GM19238 (cell line): ENCODE measurements around the gene LTA.
"Not testable (repeated sequence)": the region's sequence is repeated elsewhere in the genome, so short reads cannot be mapped to it uniquely, and the experiment has no call there.

Experiments used
- DNase-seq: peaks from one replicate; pipeline ENCODE4 v3.0.0; 2011; ENCODE audit warnings: low spot score; ENCODE audit not compliant: insufficient read length

LTA gene

DNA sequence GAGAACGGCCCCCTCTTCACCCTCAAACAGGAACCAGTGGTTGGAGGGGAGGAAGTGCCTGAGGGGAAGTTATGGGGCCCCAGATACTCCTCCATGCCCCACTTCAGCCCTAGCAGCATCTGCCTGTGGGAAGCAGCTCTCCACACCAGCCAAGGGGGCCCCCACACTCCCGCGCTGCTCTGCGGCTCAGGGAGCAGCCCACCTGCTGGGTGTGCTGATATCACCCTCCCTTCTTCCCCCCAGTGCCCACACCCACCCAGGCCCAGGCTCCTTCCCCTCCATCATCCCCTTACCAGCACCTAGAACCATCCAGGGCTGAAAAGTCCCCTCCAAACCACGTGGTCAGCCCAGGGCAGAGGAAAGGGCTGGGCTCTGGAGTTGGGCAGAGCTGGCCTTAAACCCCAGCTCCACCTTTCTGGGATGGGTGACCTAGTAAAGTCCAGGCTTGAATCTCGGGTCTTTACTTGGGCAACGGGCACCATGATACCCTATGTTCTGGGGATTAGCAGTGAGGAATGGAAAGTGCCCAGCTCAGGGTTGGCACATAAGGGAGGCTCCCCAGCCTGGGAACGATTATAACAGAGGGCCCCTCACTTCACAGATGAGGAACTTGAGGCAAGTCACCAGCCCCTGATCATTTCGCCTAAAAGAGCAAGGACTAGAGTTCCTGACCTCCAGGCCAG lies 14.7 kb downstream of the LTA start:
- no peak for DNase-seq

DNA sequence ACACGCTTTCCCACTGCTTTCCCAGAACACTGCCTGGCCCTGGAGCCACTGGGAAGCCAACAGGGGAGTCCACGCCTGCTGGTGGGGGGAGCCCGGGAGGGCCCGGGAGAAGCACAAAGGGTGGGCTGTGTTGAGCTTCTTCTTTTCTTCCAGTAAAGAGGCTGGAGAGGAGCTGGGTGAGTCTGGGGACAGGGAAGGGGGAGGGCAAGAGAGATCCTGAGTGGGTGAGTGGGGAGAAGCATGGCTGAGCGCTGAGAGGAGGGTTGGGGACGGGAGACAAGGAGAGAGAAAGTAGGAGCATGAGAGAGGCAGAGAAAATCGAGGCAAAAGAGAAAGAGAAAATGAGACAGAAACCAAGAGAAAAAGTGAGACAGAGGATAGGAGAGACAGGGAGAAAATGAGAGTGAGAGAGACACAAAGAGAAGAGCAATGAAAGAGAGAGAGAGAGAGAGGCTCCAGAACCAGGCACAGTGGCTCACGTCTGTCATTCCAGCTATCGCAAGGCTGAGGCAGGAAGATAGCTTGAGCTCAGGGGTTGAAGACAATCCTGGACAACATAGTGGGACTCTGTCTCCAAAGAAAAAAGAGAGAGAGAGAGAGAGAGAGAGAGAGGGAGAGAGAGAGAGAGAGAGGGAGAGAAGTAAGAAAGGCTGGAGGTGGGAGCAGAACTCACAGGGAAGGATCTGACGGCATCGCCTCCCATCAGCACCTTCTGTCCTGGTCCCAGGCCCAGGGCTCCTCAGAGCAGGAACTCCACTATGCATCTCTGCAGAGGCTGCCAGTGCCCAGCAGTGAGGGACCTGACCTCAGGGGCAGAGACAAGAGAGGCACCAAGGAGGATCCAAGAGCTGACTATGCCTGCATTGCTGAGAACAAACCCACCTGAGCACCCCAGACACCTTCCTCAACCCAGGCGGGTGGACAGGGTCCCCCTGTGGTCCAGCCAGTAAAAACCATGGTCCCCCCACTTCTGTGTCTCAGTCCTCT lies 16.0 kb downstream of the LTA start:
- no peak for DNase-seq

DNA sequence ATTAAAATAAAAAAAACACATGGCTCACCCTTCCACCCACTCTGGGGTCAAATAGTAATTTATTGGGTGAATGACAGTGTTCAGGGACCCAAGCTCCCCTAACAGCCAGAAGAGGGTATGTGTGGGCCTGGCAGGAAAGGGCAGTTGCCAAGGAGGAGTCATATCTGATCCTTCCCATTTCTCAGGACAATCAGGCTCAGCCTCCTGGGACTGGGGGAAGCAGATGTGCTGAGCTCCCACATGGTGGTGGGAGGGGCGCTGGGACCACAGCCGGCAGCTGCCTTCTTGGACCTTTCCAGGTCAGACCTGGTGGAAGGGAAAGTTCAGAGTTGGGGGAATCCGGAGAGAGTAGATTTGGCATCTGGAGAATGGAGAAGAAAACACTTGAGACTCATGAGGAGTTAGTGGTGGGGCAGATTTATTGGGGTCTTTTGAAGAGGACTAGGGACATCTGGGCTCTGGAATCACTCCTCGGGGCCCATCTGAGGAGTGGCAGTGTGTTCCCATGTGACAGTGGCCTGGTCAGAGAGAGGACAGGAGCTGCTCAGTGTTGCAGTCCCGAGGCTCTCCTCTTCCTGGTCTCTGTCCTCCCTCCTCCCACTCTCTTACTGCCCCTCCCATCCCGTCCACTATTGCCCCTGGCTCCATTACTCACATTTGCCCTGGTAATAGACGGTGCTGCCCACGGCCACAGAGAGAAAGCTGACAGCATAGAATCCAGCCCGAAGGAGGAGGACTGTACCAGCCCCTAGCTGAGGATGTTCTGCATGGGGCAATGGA lies 17.0 kb downstream of the LTA start:
- DNase-seq: no peak

DNA sequence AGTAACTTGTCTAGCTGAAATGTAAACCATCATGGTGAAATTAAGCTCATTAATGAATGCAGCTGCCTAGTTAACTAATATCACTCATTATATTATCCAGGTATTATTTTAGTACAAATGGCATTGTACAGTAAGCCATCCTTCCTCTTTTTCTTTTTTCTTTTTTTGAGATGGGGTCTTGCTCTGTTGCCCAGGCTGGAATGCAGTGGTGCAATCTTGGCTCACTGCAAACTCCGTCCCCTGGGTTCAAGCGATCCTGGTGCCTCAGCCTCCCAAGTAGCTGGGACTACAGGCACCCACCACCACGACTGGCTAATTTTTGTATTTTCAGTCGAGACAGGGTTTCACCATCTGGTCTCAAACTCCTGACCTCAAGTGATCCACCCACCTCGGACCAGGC lies 18.6 kb downstream of the LTA start:
- not testable (repeated sequence) for DNase-seq

DNA sequence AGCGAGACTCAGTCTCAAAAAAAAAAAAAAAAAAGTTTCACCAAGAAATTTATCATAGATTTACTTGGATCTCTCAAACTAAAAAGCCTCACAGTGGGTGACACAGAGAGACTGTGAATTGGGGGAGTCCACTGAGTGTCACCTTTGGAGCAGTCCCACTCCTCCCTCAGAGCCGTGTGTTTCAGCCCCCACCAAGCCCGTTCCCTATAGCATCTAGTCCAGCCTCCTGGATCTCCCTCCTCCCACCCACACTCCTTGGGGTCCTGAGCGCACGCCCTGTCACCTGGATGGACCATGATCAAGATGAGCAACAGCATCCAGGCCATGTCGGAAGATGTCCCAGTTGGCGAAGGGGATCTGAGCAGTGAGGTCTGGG lies 20.3 kb downstream of the LTA start:
- no peak for DNase-seq

DNA sequence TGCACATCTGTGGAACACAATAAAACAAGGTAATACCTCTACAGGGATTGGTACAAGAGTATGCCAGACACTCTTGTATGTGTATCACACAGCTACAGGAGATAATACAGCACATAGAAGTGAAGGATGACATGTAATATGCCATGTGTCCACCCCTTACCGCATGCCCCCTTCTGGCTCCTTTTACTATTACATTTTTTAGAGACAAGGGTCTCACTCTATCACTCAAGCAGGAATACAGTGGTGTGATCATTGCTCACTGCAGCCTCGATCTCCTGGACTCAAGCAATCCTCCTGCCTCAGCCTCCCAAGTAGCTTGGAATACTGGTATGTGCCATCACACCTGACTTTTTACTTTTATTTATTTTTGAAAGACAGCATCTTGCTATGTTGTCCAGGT lies 24.9 kb downstream of the LTA start:
- no peak for DNase-seq

DNA sequence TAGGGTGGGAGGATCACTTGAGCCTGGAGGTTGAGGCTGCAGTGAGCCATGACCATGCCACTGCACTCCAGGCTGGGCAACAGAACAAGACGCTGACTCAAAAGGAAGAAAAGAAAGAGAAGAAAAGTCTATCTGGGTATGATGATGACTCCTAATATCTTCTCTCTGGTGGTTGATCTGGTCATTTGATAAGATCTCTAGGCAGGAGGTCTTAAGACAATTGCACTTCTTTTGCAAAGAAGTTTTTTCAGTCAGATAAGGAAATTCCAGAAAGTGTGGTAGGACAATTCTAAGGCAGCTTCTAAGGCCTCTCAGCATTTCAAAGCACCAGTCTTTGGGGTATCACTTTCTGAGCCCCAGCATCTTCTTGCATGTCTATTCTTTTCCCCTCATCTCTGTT lies 35.2 kb downstream of the LTA start:
- DNase-seq: no peak

DNA sequence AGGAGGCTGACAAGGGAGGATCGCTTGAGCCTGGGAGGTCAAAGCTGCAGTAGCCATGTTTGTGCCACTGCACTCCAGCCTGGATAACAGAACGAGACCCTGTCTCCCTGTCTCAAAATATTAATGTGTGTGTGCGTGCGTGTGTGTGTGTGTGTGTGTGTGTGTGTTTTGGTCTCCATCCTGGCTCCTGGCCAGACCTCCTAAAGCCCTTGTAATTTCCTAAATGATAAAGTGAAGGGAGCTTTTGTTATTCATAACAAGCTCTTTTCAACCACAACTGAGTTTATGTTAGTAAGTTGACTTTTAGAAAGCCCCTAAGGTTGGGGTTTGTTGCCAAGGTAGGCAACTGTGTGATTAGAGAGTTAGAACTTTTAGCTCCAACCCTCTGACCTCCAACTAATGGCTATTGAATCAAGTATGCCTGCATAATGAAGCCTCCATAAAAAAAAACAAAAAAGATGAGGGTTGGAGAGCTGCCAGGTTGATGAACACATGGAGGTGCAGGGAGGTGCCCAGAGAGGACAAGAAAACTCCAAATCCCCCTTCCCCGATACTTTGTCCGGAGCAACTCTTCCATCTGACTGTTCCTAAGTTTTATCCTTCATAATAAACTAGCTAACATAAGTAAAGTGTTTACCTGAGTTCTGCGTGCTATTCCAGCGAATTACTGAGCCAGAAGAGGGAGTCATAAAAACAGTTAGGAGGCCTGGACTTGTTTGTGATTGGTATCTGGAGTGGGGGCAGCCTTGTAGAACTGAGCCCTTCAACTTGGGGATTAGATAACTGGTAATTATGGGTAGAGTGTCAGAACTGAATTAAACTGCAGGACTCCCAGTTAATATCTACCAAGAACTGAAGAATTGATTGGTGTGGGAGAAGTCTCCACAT lies 37.7 kb downstream of the LTA start:
- DNase-seq: no peak

DNA sequence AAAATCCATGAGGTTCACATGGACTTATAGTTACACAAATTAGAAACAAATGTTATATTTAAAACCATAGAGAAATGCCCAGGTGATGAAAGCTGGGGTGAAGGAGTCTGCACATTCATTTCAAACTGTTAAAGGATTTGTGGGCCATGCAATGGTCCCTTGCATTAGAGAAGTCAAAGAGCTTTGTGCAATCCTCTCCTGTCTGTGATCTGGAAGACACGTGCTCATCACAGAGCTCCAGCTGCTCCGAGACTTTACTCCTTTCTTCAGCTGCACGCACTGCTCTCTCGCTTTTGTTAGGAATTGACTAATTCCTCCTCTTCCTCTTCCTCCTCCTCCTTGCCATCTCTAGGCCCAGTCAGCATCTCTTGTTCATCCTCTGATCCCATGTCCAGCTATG lies 38.9 kb downstream of the LTA start:
- no peak for DNase-seq

DNA sequence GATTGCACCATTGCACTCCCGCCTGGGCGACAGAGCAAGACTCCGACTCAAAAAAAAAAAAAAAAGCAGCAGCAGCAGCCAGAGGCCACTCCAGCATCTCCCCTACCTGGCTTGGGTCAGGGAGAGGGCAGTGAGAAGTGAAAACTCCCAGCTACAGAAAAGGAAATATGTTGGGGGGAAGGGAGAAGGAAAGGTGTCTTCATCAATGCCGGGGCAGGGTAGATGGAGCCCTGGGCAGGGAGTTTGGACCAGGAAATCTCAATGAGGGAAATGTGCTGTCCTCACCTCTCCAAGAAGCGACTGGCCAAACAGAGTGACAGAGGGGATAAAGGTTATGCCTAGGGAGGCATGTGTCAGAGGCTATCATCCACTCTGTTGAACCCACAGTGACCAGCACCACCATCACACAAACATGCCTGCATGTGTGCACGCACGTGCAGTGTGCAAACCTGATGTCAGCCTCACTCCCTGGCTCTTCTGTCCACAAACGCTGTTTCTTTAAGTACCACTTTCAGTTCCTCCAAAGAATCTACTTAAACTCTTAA lies 42.1 kb downstream of the LTA start:
- DNase-seq: no peak

DNA sequence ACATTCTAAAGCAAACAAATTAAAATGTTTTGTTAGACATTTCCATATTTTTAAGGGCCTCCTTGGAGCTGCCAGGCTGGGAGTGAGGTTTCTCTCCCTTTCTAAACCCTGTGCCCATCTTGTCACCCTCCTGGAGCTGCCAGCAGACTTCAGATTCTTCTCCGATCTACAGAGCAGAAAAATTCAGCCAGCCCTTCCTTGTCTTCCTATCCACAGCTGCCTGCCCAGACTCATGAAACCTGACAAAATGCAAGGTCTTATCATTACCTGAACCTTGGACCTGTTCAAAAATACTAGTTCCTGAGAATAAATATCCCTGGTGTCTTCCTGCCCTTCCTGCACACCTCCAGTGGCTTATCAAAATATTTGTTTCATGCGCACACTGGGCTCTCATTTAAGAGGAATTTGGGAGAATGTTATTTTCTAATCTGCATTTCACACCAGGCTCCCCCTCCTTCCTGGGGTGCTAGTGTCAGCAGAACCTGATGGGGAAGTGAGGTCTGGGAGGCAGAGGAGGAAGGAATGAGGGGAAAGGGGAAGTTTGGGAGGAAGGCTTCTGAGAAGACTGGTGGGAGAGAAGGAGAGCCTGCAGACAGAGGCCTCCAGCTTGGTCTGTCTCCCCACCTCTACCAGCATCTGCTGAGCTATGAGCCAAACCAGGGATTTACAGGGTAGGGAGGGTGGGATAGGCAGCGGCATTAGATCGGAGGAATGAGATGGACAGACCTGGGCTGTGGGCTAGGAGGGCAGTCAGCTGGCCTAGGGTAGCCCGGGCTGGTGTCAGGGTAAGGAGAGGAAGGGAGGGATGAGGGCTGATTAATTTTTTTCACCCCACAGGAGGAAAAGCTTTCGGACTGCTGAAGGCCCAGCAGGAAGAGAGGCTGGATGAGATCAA lies 42.8 kb downstream of the LTA start, which contains the start of gene AIF1:
AIF1 (plus strand) TSS at position 551 of the 895 bp plus-strand sequence; CDS start at position 647, 96 bp downstream.
- DNase-seq: no peak

DNA sequence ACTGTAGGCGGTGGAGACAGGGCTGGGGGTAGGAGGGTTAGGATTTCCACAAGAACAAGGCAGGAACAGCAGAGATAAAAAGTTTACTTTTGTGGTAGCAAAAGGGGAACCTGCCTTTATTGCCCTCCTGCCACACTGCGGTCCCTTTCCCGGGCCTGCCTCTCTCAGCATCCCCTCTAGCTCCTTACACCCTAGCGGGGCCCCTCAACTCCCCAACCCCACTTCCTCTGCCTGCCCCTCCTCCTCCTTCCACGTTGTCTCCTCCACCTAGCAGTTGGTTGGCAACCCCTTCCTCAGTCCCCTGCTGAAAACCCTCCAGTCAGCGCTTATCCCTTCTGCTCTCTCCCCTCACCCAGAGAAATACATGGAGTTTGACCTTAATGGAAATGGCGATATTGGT lies 43.7 kb downstream of the LTA start:
- DNase-seq: no peak

DNA sequence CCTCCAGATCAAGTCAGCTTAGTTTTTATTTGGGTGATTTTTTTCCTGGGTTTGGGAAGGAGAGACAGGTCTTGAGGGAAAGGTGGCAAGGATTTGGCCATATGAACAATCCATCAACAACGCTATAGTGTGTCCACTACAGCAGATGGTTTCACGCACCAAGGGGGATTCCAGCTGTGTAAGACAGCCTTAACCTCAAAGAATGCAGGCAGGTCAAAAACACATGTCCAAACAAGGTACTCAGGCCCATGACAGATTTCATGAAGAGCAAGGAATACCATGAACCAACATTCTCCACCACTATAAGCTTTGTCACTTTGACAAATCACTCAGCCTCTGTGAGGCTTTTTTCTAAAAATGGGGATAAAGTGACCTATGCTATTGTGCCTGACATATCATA lies 44.9 kb downstream of the LTA start:
- no peak for DNase-seq

DNA sequence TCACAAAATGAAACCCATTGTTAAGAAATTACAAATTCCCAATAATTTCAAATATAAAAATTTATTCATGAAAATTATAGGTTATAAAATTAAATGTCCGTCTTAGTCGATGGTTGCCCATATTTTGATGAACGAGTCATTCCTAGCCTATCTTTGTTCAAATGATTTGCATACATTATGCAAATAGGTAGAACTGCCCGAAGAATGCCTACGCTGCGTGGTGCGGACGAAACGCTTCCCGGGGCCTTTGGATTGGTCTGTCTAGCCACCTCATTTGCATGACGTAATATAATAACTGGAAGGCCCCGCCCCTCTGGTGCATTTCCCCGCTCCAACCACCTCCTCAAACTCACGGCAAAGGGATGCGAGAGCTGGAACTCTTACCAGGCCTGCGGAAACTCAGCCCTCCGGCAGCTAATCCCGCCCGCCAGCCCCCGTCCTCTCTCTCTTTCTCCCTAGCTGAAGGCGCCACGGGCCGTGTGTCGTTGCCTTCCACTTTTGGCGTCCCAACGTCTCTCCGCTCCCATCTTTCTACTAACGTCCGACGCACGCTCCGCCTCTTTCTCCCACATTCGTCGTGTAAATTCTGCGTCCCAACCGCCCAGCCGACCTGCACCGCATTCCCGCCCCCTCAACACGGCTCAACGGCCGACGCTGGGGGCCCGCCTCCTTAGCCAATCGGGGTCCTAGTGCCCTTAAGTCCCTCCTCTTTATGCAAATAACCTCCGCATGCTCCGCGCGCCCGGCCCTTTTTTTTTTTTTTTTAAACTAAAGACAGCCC lies 47.9 kb downstream of the LTA start:
- peak; percentile 86 for DNase-seq

DNA sequence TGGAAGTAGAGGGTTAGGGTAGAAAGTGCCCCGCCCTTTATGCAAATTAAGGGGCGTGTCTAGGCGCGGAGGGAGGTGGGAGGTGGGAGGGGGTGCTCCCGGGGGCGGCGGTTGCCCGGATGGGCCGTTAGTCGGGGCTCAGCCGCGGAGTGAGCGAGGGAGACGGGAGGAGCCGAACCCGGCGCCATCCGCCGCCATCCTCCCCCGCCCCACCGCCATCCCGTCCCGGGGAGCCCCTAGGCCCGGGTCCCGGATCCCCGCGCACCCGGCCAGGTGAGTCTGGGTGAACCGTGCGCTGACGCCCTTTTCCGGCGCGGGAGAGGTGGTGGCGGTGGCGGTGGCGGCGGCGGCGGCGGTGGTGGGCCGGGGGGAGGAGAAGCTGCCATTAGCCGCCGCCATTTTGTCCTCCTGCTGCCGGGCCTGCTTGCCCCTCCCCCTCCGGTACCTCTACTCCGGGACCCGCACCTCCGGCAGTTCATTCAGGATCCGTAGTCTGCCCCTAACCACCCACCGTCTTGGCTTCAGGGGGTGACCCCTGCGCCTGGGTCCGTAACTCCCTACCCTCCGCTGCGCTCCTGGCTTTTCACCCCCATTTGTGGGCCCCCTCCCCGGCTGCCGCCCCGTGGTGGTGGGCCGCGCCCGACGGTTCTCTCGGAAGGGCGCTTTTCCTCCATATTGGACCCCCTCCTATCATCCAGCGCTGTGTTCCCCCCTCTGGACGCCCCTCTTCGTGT lies 48.7 kb downstream of the LTA start, which contains the start of gene PRRC2A:
PRRC2A (plus strand) TSS at position 130 of the 734 bp plus-strand sequence. CDS start 2,075 bp downstream, outside the sequence.
- peak; percentile 87 for DNase-seq

DNA sequence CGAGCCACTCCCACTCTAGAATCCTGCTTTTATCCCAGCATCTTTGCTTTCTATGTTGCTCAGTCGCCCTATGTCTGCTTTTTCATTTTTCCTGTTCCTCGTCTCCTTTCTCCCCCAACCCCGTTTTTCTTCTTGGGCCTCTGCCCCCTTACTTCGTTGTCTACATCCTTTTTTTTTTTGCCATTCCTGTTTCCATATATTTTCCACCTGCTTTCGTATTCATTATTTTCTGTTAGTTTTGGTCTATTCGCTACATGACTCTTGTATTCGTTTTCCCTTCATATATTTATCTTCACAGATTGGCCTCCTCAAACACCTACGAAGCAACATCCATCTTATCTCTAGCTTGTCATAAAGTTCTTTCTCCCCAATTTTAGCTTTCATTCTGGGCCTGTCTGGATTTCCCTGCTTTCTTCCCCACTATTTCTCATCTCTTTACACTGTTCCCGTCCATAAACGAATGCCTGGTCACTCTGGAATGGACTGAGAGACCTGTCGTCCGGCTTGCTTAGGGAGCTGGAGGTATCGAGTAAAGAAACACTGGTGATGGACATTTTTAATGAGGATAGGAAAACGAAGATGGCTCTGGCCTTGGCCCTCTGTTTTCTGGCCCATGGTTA lies 49.3 kb downstream of the LTA start:
- no peak for DNase-seq

DNA sequence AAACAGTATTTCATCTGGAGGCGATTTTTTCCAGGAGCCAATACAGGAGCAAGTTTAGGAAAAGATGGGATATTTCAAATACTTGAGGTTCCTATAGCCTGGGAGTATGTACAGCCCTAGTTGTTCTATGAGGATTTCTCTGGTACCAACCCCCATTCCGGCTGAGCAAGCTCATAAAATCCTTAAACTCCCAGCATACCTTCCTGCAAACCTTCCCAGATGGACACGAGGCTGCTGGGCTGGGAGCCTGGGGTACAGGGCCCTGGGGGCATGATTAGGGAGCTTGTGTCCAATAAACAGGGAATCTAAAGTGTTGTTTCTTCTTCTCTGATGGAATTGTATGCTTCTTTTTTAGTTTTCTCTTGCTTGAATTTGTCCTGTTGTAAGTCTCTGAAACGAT lies 49.9 kb downstream of the LTA start:
- DNase-seq: no peak
